GM12878 (cell line): Measurements from ENCODE around the gene ELOVL5. TPM values are rescaled to one million over a fixed set of nuclear protein-coding genes. Genes with fewer than 3 reads are reported as not detected.

Source experiments
- ATAC-seq: fragments of 200-7000 bp; cut with Tn5 transposase; 3 replicates; pipeline ENCODE4 v1.9.1; 2020; ENCODE audit warnings: mild to moderate bottlenecking, moderate library complexity
- BruUV-seq: library from RNA; stranded (reverse); fragments of 400-500 nt; replicated peaks from 2 replicates; lab custom pipeline; 2021; lab: Mats Ljungman, UMichigan
- CTCF ChIA-PET: fragments of 300-600 bp; sonication (Branson Sonifier 250); formaldehyde crosslinking; extraction: SDS; loops from one replicate; lab custom pipeline; 2021; ENCODE audit warnings: inconsistent platforms; lab: Yijun Ruan, JAX
- POLR2A ChIA-PET: fragments of 350-600 bp; formaldehyde crosslinking; extraction: SDS; loops from one replicate; lab custom pipeline; 2021; ENCODE audit warnings: inconsistent platforms; lab: Charles Lee
- RAD21 ChIA-PET: fragments of 300-600 bp; sonication (Branson Sonifier 250); formaldehyde crosslinking; loops from one replicate; lab custom pipeline; 2023; ENCODE audit warnings: antibody characterized with exemption; ENCODE audit not compliant: unreplicated experiment; lab: Charles Lee
- SMC1A ChIA-PET: fragments of 300-600 bp; sonication (Branson Sonifier 250); formaldehyde crosslinking; loops from one replicate; lab custom pipeline; 2023; ENCODE audit not compliant: unreplicated experiment, uncharacterized antibody; lab: Charles Lee
- DNase-seq: peaks from one replicate; pipeline ENCODE4 v3.0.0-alpha.2; 2011; ENCODE audit warnings: low read depth, low spot score
- FAIRE-seq: peaks from 3 replicates; lab custom pipeline; 2011; peaks lifted over from hg19 to GRCh38; lab: Jason Lieb, UNC
- H2AFZ ChIP-seq: 2 replicates; pipeline ENCODE4 v1.6.0; 2011; ENCODE audit warnings: low read depth, low read length, control low read depth; ENCODE audit not compliant: control insufficient read depth
- H3K27ac ChIP-seq: 2 replicates; pipeline ENCODE4 v1.5.1; 2011; ENCODE audit warnings: control low read depth; ENCODE audit not compliant: control insufficient read depth, insufficient read depth
- H3K27me3 ChIP-seq, 2 experiments: replicated peaks in 1 of 2; 2 replicates each; pipeline versions ENCODE4 v1.6.0 to v1.6.1; 2011; ENCODE audit warnings: low read length in 1 of 2; ENCODE audit not compliant: control insufficient read depth in 2 of 2, insufficient read depth in 2 of 2
- H3K36me3 ChIP-seq, 2 experiments: 2 replicates each; pipeline ENCODE4 v1.5.1; 2011; ENCODE audit warnings: low read length in 1 of 2; ENCODE audit not compliant: control insufficient read depth in 2 of 2, insufficient read depth in 2 of 2
- H3K4me1 ChIP-seq: 2 replicates; pipeline ENCODE4 v1.6.1; 2011; ENCODE audit warnings: mild to moderate bottlenecking, low read length, moderate library complexity, mixed read lengths; ENCODE audit not compliant: control insufficient read depth, insufficient read depth
- H3K4me2 ChIP-seq: 2 replicates; pipeline ENCODE4 v1.6.0; 2011; ENCODE audit warnings: control low read depth; ENCODE audit not compliant: control insufficient read depth, insufficient read depth
- H3K4me3 ChIP-seq: fragments of 200-600 bp; sonication (generic); 2 replicates; pipeline ENCODE4 v1.5.1; 2016
- H3K79me2 ChIP-seq: 2 replicates; pipeline ENCODE4 v1.6.0; 2011; ENCODE audit warnings: low read length; ENCODE audit not compliant: control insufficient read depth, insufficient read depth
- H3K9ac ChIP-seq: 2 replicates; pipeline ENCODE4 v1.8.0; 2011; ENCODE audit warnings: low read length, control low read depth, mixed read lengths; ENCODE audit not compliant: control insufficient read depth, insufficient read depth
- H3K9me3 ChIP-seq: replicated peaks from 3 replicates; pipeline ENCODE4 v1.5.1; 2011; ENCODE audit warnings: mild to moderate bottlenecking, low read length; ENCODE audit not compliant: control insufficient read depth, insufficient read depth
- H4K20me1 ChIP-seq: 2 replicates; pipeline ENCODE4 v1.6.0; 2011; ENCODE audit not compliant: control insufficient read depth, insufficient read depth
- CREM ChIP-seq: IDR thresholded peaks from 2 replicates; pipeline ENCODE4 v1.6.1; 2014; ENCODE audit warnings: antibody characterized with exemption, low read depth
- DPF2 ChIP-seq: fragments of 450-650 bp; IDR thresholded peaks from 2 replicates; pipeline ENCODE4 v1.6.1; 2017; ENCODE audit warnings: mild to moderate bottlenecking
- HDAC6 ChIP-seq: fragments of 200-600 bp; sonication (generic); IDR thresholded peaks from one replicate; pipeline ENCODE4 v1.8.0; 2017; ENCODE audit warnings: antibody characterized with exemption; ENCODE audit not compliant: unreplicated experiment
- NR2F1 ChIP-seq: fragments of 450-650 bp; conservative IDR thresholded peaks from 2 replicates; pipeline ENCODE4 v1.6.1; 2017; ENCODE audit warnings: mild to moderate bottlenecking
- PAX8 ChIP-seq: fragments of 450-650 bp; IDR thresholded peaks from 2 replicates; pipeline ENCODE4 v1.6.1; 2017; ENCODE audit warnings: mild to moderate bottlenecking, moderate library complexity
- POLR2A ChIP-seq: IDR thresholded peaks from 2 replicates; pipeline ENCODE4 v1.6.1; 2011; ENCODE audit warnings: low read depth, mild to moderate bottlenecking, low read length
- SMAD5 ChIP-seq: IDR thresholded peaks from 2 replicates; pipeline ENCODE4 v1.6.1; 2016; ENCODE audit warnings: antibody characterized with exemption, low read depth
- STAT1 ChIP-seq: fragments of 450-650 bp; conservative IDR thresholded peaks from 2 replicates; pipeline ENCODE4 v1.6.1; 2014; ENCODE audit warnings: antibody characterized with exemption, mild to moderate bottlenecking
- SUPT20H ChIP-seq: IDR thresholded peaks from 2 replicates; pipeline ENCODE4 v1.6.1; 2011; ENCODE audit warnings: low read depth, mild to moderate bottlenecking, low read length, moderate library complexity, borderline replicate concordance; ENCODE audit not compliant: control insufficient read depth
- SUZ12 ChIP-seq: fragments of 200-600 bp; sonication (generic); IDR thresholded peaks from one replicate; pipeline ENCODE4 v1.6.1; 2018; ENCODE audit warnings: antibody characterized with exemption, mild to moderate bottlenecking; ENCODE audit not compliant: unreplicated experiment
- TCF3 ChIP-seq: IDR thresholded peaks from 2 replicates; pipeline ENCODE4 v1.6.1; 2012; ENCODE audit warnings: low read depth, mild to moderate bottlenecking, low read length, borderline replicate concordance; ENCODE audit not compliant: insufficient read depth
- USF2 ChIP-seq: IDR thresholded peaks from 2 replicates; pipeline ENCODE4 v1.6.1; 2011; ENCODE audit warnings: low read depth, low read length, improper control_type of control experiment, borderline replicate concordance
- YY1 ChIP-seq: IDR thresholded peaks from 2 replicates; pipeline ENCODE4 v1.6.1; 2011; ENCODE audit warnings: low read depth, mild to moderate bottlenecking, low read length
- ZNF384 ChIP-seq: IDR thresholded peaks from 2 replicates; pipeline ENCODE4 v1.6.1; 2012; ENCODE audit warnings: low read depth, mild to moderate bottlenecking, low read length, improper control_type of control experiment, borderline replicate concordance
- WGBS: methylation state at CpG from one replicate; pipeline ENCODE4 v1.1.6; 2016; ENCODE audit warnings: low lambda C conversion rate; ENCODE audit not compliant: insufficient replicate concordance, insufficient coverage; ENCODE audit errors: missing lambda C conversion rate; 5-methylcytosine and 5-hydroxymethylcytosine counted together
- in situ Hi-C: fragments of 300-500 bp; cut with MboI; formaldehyde crosslinking; loops from 9 replicates; pipeline ENCODE4 v1.14.3; 2018; ENCODE audit warnings: mixed read lengths
- intact Hi-C: fragments of 100-400 bp; cut with micrococcal nuclease; formaldehyde crosslinking; loops from one replicate; pipeline ENCODE4 v1.14.2; 2022; ENCODE audit not compliant: unreplicated experiment
- polyA plus RNA-seq, 11 experiments: library from polyadenylated mRNA; depleted of rRNA in 4 of 11; unstranded in 6 of 11; stranded (reverse) in 5 of 11; fragments of >200 nt; fragmentation: Nextera tagmentation in 4 of 11; fragmentation: Illumina TruSeq in 1 of 11; extraction: Ambion mirVana in 4 of 11; extraction: Trizol in 1 of 11; gene quantifications; 1 replicate in 1 of 11; 2 replicates in 10 of 11; pipeline versions ENCODE4 v1.2.1 to v1.2.3, GENCODE V29; 2011 to 2016; ENCODE audit warnings: inconsistent platforms in 2 of 11, missing spikeins in 2 of 11, low read depth in 1 of 11
- total RNA-seq, 4 experiments: library from RNA; depleted of rRNA in 3 of 4; stranded (reverse); fragments of >200 nt in 3 of 4; fragmentation: Illumina TruSeq in 1 of 4; extraction: Trizol in 1 of 4; gene quantifications; 2 replicates each; pipeline versions ENCODE4 v1.2.1 to v1.2.3, GENCODE V29; 2013 to 2021

Gene ELOVL5
- total and polyA plus RNA-seq, 10 of the 15 experiments (the other 5 are each of a cell fraction or from before 2014, with no cell fraction given) = 156 to 241 (median 196) TPM

- Histone ChIP-seq H3K4me2 (no peak overlapping the region), H3K9me3 (no peaks in the 10 kb centered on the region), H3K4me3 (no peak overlapping the region), H3K27ac (no peak overlapping the region), H3K9ac (no peak overlapping the region), H3K4me1 (peaks cover 7% of the 10 kb centered on the region), H2AFZ (no peak overlapping the region), H4K20me1 (no peaks in the 10 kb centered on the region; the same call in 1 of the 2 replicates), H3K36me3 (no peaks in the 10 kb centered on the region; a peak in 1 of 4 replicates), H3K27me3 (no peaks in the 10 kb centered on the region), H3K79me2 (peaks cover 33% of the 10 kb centered on the region)
- POLR2A ChIA-PET = interaction anchor here (0.8 to 2.1 kb wide), 11 partner anchors 7 to 156 kb away, joined by 3 to 8 read pairs (median 3); no protein-coding TSS in a partner anchor
- in situ Hi-C loops (no loop called here), intact Hi-C loops (no loop called here)
- no peak for DNase-seq
- 91% methylated on average over 7 of the region's 7 CpGs for WGBS
- SMC1A ChIA-PET = interaction anchor here (0.7 to 3.8 kb wide), 28 partner anchors 7 to 182 kb away, joined by 3 to 32 read pairs (median 6); partner anchors contain the start of gene ELOVL5
- RAD21 ChIA-PET = interaction anchor here (0.8 to 2.5 kb wide), 16 partner anchors 8 to 137 kb away, joined by 3 to 15 read pairs (median 4); partner anchors contain the start of gene ELOVL5
- CTCF ChIA-PET = interaction anchor here (0.6 to 5.8 kb wide), 18 partner anchors 8 to 231 kb away, joined by 3 to 29 read pairs (median 4); no protein-coding TSS in a partner anchor
- no peak for FAIRE-seq
- no TSS peak for BruUV-seq
- no peak for TF ChIP-seq SUPT20H
- TF ChIP-seq SUZ12 = no peak
- no peak for TF ChIP-seq USF2
- TF ChIP-seq POLR2A = no peak
- TF ChIP-seq PAX8 = no peak
- no peak for TF ChIP-seq STAT1
- TF ChIP-seq HDAC6 = no peak
- TF ChIP-seq ZNF384 = no peak
- TF ChIP-seq CREM = no peak
- no peak for TF ChIP-seq YY1
- no peak for TF ChIP-seq DPF2
- no peak for TF ChIP-seq SMAD5
- no peak for TF ChIP-seq NR2F1
- no peak for TF ChIP-seq TCF3
- no peak for ATAC-seq
Observed at GRCh38 chr6:53301801-53302537, 46.8 kb downstream of the ELOVL5 start.
